Fibroblast of skin of right biceps (primary cell): ENCODE measurements around the gene WDR73.
"Not testable (repeated sequence)": the region's sequence is repeated elsewhere in the genome, so short reads cannot be mapped to it uniquely, and the experiment has no call there.

Source experiments
- DNase-seq: peaks from one replicate; pipeline ENCODE4 v3.0.0-alpha.2; 2013

The WDR73 gene

GRCh38 chr15:84657748-84658079 lies 3.6 kb upstream of the WDR73 start:
- no peak for DNase-seq

GRCh38 chr15:84656972-84657371 lies 2.9 kb upstream of the WDR73 start:
- DNase-seq: no peak

GRCh38 chr15:84654689-84655453 lies 788 bp upstream of the WDR73 start:
- peak; percentile 84 for DNase-seq

- DNase-seq: no peak
Observed at GRCh38 chr15:84653584-84653909, 536 bp downstream of the WDR73 start.

- peak; percentile 27 for DNase-seq
Observed at GRCh38 chr15:84649706-84650105, 4.4 kb downstream of the WDR73 start.

- DNase-seq: no peak
Observed at GRCh38 chr15:84648539-84648938, 5.5 kb downstream of the WDR73 start.

- no peak for DNase-seq
Observed at GRCh38 chr15:84647726-84648125, 6.4 kb downstream of the WDR73 start.

- no peak for DNase-seq
Observed at GRCh38 chr15:84645997-84646396, 8.1 kb downstream of the WDR73 start.

- DNase-seq: no peak
Observed at GRCh38 chr15:84645496-84645895, 8.6 kb downstream of the WDR73 start.

GRCh38 chr15:84643838-84644237 lies 10.2 kb downstream of the WDR73 start:
- DNase-seq: no peak

- DNase-seq: not testable (repeated sequence)
Observed at GRCh38 chr15:84642640-84643039, 11.4 kb downstream of the WDR73 start.

- DNase-seq: not testable (repeated sequence)
Observed at GRCh38 chr15:84641871-84642270, 12.2 kb downstream of the WDR73 start.

- no peak for DNase-seq
Observed at GRCh38 chr15:84638103-84638502, 16.0 kb downstream of the WDR73 start.

GRCh38 chr15:84634228-84634837 lies 19.8 kb downstream of the WDR73 start:
- DNase-seq: no peak

- peak; percentile 77 for DNase-seq
Observed at GRCh38 chr15:84633311-84634227, 20.5 kb downstream of the WDR73 start.

GRCh38 chr15:84631706-84632272 lies 22.3 kb downstream of the WDR73 start:
- DNase-seq: peak; percentile 11

GRCh38 chr15:84629033-84629432 lies 25.1 kb downstream of the WDR73 start:
- no peak for DNase-seq

- no peak for DNase-seq
Observed at GRCh38 chr15:84625123-84625522, 29.0 kb downstream of the WDR73 start.

- DNase-seq: no peak
Observed at GRCh38 chr15:84624359-84624758, 29.7 kb downstream of the WDR73 start.

GRCh38 chr15:84621358-84621979 lies 32.6 kb downstream of the WDR73 start:
- DNase-seq: no peak

- no peak for DNase-seq
Observed at GRCh38 chr15:84620626-84621025, 33.5 kb downstream of the WDR73 start.

- DNase-seq: no peak
Observed at GRCh38 chr15:84616235-84616634, 37.8 kb downstream of the WDR73 start.

- DNase-seq: no peak
Observed at GRCh38 chr15:84611631-84612030, 42.5 kb downstream of the WDR73 start.
